Stimulated activated CD4-positive, alpha-beta T cell treated with anti-CD3 and anti-CD28 coated beads, TNF-alpha, amount 100 ng/mL, for 48 hours (primary cell): Measurements from ENCODE around the gene RAPGEF1.
A peak's percentile ranks its signal among the peaks of the same experiment; 100 is the strongest.

Source experiments
- DNase-seq, 3 donors: peaks; one replicate each; pipeline ENCODE4 v3.0.0-alpha.2; 2020; ENCODE audit warnings: low read depth in 3 of 3

Gene RAPGEF1

DNA sequence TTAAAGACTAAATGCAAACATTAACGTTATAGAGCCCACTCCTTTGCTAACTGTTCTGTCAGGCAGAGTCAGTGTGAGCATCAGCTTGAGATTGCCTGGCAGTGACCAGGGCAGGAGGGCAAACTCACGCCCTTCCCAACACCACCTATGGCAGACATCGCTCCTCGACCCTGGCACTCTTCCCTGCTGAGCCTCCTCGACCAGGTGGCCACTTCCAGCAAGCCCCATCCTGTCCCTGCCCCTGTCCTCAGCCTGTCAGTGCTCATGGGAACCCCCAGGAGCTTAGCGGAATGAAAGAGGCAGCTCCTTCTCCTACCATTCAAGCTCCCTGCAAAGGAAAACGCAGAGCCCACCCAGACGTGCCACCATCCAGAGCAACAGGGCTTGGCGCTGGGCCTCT, 152.5 kb downstream of the RAPGEF1 start:
- no peak for DNase-seq

DNA sequence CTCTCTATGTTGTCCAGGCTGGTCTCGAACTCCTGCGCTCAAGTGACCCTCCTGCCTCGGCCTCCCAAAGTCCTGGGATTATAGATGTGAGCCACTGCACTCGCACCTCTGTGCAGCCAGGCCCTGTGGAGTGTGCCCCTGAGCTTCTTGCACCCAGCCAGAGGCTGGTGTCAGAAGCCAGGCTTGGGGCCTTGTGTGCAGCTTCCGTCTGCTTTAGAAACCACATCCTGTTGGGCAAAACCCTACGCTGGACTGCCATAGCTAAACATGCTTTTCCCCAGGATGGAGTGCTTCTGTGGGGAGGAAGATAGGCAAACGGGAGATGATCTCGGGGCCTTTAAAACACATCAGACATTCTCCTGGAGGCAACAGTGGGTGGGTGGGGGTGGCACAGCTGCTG, 154.5 kb downstream of the RAPGEF1 start:
- DNase-seq: peak in 2 of 3 donors; percentile 10 to 18

DNA sequence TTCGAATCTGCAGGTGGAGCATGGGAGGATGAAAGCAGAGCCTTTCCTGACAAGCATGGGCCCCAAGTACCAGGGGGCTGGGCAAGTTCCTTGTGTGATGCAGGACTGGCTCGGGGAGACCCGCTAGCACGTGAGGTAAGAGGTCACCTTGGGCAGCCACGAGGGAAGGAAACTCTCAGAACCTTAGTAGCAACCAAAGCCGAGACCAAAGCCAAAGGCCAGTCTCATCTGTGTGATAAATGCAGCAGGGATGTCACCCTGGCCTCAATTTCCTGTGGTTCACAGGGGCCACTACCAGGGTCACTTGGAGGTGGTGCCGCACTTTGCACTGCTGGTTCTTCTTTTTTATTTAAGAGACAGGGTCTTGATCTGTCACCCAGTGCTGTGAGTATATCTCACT, 155.0 kb downstream of the RAPGEF1 start:
- DNase-seq: no peak

DNA sequence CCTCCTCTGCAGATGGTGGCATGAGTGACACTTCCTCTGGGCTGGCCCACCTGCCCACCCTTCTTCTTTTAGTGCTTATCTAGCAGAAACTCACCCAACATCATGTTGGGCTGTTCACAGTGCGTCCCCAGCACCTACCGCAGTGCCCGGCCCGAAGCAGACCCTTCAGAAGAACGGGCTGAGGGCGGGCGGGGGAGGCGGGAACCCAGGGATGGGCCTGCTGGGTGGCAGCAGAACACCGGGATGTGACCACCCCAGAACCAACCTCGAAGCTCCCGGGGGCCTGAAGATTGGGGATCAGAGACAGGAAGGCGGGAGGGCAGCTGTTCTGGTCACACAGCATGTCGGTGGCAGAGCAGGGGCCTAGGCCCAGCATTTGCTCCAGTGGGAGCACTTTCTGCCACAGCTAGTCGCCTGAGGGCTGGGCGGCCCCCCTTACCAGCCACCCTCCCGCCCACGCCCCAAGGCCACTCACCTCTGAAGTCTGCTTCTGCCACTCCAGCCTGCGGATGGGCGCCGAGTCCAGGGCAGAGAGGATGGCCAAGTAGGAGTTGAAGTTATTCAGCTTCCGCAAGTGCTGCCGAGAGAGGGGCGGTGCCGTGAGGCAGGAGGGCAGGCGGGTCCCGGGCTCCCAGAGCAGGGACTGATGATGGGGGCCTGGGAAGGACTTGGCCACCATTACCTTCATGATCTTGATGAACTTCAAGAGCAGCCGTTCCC, 155.9 kb downstream of the RAPGEF1 start:
- DNase-seq: no peak

DNA sequence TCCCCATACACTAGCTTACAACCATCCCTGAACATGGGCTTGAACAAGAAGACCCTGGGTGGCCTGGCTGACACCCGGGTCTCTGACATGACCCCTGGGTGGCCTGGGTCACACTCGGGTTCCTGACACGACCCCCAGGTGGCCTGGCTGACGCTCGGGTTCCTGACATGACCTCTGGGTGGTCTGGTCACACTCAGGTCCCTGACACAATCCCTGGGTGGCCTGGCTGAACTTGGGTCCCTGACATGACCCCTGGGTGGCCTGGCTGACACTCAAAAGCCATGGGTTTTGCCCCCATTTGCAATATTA, 156.6 kb downstream of the RAPGEF1 start:
- no peak for DNase-seq

DNA sequence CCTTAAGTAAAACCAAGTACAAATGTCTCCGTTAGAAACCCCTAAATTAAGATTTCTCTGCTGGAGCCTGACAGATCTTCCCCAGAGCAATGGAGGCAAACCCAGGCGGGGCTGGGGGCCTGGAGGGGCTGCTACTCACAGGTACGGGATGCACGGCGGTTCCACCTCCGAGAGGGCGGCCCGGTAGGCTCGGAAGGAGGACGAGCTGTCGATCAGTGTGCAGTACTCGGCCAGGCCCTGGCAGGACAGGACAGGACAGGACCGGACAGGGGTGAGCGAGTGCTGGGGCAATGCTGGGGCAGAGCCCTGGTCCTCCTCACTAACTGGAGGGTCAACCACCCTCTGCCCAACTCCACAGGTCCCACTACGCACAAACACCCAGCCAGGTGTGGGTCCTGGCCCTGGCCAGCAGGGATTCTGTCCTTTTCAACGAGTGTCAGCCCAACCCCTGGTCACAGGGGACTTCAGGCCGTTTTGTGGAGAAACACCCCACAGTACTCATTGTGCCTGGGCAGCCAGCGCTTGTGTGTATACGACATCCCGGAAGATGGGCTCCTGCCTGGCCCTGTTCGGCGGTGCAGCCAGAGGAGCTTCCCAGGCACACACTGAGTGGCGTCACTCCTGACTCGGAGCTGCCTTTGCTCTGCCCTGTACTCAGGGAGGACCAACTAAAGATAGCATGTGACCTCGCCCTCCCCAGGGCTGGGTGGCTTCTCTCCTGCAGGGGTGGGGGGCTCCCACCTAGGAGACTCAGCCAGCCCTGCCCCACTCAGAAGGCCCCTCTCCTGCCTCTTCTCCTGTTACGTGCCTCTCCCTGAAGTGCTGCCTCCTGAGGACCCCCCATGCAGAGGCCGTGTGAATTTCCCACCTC, 157.2 kb downstream of the RAPGEF1 start:
- DNase-seq: no peak

DNA sequence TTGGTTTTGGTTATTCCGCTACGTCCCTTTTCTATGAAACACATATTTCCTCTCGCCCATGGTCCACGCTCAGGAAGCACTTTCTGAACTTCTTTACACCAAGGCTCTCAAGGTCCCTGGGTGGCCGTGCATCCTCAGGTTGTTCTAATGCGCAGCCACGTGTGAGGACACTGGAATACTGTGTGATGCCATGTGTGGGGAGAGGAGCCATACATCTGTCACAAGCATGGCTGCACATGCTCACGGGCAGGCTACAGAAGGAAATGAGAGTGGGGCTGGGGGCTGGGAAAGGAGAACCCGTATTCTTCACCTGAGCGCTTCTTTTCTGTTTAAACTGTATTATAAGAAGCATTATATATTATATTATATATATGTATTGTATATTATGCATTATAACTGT, 157.8 kb downstream of the RAPGEF1 start:
- no peak for DNase-seq

DNA sequence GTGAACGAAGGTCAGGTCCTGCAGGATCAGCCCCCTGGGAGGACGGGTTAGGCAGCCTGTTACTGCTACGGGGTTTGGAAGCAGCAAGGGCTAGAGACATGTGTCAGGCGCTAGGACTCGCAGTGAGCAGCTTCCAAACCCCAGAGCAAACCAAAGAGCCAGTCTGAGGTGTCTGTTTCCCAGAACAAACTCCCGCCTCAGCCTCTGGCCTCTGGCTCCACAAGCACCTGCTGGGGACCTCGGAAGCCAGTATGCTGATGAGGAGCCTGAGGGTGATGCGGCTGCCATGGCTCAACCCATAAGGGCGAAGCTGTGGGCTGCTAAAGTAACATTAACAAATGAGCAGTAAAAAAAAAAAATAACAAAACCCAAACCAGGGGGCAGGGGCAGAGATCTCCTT, 159.5 kb downstream of the RAPGEF1 start:
- DNase-seq: no peak

DNA sequence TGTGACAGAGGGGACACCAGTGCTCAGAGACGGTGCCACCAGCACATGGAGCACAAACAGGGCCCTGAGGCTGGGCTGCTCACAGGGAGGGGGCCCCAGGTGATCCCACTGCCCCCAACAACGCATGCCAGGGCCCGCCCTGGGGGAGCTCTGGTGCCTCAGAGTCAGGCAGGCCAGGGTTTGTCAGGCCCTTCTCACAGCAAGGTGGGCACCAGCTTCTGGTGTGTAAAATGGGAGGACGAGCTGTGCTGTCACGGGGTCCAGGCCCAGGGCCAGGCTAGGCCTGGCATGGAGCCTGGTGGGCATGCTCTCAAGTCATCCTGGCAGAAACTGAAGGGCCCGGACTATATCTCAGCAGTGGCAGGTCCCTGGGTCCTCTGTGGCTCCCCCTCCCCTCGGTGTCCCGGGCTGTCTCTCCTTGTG, 160.1 kb downstream of the RAPGEF1 start:
- DNase-seq: no peak

DNA sequence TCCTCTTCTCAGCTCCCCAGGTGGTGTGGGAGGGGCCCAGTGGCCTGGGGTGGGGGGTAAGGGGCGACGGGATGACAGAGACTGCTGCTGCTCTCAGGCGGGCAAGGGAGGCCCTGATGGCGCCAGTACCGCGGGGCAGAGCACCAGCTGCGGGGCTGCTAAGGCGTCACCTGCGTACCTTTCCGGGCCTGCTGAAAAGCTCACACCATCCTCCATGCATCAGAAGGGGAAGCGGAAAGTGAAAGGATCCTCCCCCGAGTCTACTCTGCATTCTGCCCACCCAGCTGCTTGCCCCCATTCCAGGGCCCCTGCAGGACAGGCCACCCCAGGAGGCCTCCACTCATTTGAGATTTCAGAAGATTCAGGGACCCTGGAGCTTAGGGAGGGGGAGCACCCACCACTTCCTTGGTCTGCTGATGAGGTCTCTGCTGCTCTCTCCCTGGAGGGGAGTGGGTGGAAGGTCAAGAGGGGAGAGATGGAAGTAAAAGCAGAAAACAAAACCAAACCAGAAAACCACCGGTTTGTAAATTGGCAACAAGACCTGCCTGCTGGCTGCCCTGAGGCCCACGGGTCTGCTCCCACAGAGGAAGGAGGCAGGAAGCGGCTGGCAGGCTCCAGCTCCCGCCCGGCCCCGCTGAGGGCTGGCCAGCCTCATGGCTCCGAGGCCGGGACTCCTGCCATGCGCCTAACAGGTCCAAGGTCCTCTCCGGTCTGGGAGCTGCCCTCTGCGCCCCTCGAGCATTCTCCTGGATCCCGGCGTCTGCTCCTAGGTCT, 161.0 kb downstream of the RAPGEF1 start:
- DNase-seq: peak in 1 of 3 donors; percentile 18

DNA sequence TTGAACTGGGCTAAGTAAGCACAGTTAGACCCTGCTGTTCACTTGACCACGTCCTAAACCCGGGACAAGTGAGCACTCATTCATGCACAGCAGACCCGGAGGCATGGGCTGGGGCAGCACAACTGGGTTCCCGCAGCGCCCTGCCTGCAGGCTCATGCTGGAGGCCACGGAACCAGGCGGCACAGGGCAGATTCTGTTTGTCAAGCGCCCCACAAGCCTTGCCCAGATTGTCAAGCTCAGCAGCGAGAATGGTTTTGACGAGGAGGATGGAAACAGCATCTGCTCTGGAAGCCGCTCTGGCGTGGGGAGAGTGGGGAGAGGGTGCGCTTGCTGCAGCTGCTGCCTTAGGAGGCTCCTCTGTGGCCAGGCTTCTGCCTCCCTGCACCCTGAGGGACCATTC, 161.9 kb downstream of the RAPGEF1 start:
- DNase-seq: no peak

DNA sequence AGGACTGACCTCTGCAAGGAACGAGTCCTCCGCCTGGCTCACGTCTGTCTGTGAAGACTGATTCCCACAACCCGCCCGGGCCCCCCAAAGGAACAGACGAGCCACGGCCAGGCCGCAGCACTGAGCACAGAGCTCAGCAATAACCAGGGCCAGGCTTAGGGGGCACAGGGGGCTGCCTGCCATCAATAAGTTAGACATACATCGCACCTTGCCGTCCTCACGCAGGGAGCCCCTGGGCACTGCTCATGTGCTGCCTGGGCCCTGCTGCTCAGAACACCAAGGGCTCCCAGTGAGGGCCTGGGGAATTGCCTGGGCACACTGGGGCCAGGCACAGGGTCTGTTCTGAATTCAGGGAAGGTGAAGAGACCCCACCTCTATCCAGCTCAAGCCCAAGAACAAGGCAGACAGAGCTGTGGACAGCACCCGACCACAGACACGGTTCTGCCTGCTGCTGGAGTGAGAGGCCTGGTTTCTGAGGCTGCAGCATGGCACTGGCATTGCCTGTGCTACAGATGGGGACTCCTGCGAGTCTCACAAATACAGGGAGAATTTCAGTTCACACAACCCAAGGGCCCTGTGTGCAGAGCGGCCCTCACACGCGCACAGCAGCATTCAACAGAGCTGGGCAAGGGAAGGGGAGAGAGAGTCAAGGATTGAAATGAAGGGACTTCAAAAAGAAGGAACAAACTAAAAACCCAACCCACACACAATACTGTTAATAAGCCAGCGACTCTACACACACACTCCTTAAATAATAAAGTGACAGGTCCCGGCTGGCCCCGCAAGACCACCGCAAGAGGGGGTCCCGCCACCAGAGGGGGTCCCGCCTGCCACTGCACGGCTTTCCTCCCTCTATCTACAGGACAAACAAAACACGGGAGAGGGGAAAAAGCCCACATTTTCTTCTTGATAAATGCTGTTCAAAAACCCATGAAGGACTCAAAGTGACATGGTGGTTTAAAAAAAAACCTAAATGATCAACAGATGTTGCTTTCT, 162.6 kb downstream of the RAPGEF1 start:
- DNase-seq: no peak

DNA sequence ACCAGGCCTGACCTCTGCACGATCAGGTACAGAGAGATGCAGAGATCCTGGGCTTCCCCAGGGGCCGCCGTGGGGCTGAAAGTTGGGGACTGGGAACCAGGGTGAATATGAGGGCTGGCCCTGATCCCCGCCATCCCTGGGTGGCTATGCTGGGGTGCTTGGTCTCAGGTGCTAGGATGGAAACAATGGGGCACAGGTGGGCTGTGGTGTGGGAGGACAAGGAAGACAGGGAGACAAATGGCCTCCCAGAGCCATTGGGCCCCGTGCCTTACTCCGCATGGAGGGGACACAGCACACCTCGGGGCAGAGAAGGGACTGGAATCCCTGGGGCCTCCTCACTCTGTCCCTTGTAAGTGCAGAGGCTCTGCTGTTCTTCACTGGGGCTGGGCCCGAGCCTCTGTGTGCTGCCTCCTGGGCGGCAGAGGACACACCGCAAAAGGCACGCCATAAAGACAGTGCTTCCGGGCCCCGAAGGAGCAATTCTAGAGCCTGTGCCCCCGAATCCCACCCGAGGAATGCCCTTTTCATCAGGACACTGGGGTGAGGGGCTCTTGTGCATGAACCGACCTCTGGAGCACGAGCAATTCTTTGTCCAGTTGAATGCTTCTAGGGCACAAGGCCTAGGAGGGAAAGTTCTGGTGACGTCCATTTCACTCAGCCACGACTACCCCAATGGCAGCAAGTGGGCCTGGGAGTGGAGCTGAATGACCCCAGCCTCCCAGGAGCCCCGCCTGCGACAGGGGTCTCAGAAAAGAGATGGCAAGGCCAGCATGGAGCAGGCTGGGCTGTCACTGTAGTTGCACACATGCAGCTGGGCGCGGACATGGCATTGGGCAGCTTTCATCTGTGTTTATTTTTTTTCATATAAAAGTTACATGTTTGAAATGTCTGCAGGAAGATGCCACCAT, 163.7 kb downstream of the RAPGEF1 start:
- DNase-seq: no peak

DNA sequence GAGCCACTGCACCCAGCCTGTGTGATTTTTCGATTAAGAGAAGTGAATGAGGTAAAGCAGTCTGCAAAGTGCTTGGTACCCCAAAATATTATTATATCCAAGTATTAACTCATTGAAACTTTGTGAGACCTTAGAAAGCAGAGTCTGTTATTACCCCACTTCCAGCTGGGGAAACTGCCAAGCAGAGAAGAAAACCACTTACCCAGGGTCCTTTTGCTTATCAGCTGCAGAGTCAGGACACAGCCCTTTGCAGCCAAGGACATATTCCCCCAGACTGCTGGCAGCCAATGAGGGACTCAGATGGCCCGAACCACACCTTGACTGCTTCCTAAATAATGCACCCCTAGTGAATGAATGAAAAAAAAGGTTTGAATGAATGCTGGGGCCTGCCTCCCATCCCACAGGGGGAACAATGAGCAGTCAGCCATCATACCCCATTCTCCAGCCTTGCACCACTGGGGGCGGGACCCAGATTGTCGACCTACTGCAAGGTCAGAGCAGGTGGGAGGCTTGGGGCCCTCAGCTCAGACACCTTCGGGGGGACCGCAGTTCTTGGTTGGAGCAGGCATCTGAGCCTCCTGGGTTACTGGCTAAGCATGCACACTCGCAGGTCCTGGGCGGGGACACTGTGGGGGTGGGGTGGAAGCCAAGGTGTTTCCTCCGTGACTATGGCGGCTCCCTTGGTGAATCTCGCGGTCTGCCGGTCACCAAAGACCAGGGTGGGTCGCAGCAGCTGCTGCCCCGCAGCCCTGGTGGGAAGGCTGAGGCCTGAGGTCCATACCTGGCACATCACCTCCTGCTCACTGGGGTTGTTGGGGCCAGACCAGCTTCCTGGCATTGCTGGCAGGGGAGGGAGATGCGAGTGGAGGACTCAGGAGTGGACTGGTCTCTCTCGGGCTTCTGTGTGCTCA, 164.9 kb downstream of the RAPGEF1 start:
- no peak for DNase-seq

DNA sequence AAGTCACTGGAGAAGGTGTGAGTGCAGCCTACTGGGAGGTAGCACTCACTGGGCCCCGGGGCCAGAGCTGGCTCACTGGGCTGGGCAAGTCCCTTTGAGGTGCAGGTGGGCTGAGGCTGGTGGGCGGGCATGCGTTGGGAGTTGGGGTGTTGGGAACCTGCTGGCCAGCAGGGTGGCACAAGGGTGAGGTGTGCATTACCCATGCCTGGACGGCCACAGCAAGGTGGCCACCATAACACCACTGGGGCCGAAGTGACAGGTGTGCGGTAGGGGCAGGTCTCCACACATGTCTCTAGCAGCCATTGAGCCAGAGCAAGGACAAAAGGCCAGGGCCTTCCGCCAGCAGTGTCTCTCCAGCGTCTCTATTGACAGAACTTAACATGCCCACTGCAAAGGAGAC, 172.0 kb downstream of the RAPGEF1 start:
- DNase-seq: no peak

DNA sequence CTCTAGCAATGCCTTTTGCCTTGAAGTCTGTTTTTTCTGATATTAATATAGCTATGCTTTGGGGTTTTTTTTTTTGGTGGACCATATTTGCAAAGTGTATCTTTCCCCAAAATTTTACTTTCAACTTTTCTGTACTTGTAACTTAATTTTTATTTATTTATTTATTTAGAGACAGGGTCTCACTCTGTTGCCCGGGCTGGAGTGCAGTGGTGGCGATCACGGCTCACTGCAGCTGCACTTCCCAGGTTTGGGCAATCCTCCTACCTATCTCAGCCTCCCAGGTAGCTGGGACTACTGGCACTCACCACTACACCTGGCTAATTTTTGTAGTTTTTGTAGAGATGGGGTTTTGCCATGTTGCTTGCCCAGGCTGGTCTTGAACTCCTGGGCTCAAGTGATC, 173.7 kb downstream of the RAPGEF1 start:
- no peak for DNase-seq

DNA sequence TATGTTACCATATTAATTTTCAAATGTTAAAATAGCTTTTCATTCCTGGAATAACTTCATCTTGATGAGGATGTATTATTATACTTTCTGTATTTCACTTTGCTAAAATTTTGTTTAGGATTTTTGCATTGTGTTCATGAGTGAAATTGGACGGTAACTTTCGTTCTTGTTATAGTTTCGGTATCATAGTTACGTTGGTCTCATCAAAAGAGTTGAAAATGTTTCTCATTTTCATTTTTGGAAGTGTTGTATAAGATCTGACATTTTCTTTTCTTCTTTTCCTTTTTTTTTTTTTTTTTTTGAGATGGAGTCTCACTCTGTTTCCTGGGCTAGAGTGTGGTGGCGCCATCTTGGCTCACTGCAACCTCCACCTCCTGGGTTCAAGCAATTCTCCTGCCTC, 174.5 kb downstream of the RAPGEF1 start:
- no peak for DNase-seq

DNA sequence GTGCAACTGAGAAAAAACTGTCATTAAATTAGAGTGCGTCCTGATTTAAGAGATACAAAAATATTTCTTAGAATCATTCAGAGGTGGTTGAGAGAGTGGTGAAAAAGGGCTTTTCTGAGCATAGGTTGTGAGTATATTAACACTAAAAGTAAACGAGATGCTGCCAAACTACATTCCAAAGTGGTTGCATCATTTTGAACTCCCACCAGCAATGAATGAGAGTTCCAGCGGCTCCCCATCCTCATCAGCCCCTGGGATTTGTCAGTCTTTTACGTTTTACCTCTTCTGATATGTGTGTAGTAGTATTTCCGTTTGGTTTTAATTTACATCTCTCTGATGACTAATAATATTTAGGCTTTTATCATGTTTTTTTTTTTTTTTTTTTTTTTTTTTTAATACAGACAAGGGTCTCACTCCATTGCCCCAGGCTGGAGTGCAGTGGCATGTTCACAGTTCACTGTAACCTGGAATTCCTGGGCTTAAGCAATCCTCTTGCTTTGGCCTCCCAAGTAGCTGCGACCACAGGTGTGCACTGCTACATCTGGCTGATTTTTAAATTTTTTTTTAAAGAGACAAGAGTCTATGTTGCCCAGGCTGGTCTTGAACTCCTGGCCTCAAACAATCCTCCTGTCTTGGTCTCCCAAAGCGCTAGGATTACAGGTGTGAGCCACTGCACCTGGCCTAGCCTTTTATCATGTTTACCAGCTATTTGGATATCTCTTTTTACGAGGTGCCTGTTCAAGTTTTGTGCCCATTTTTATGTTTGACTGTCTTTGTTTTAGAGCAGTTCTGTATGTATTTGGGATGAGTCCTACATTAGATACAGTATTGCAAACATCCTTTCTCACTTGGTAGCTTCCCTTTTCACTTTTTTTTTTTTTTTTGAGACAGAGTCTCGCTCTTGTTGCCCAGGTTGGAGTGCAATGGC, 177.6 kb downstream of the RAPGEF1 start:
- DNase-seq: no peak
